K562 (cell line): ENCODE measurements around the gene CERS4. TPM values are rescaled to one million over a fixed set of nuclear protein-coding genes. Genes with fewer than 3 reads are reported as not detected.

Experiments used
- HDAC2 ChIP-seq: fragments of 450-650 bp; IDR thresholded peaks from 2 replicates; pipeline ENCODE4 v1.6.1; 2016; ENCODE audit warnings: mild to moderate bottlenecking
- HNRNPK ChIP-seq: fragments of 200-400 bp; formaldehyde crosslinking; IDR thresholded peaks from one replicate; pipeline ENCODE4 v1.6.1; 2018; ENCODE audit warnings: mild to moderate bottlenecking, low read depth, low read length; ENCODE audit not compliant: poor library complexity, severe bottlenecking
- MTA1 ChIP-seq: fragments of 450-650 bp; IDR thresholded peaks from 2 replicates; pipeline ENCODE4 v1.6.1; 2017; ENCODE audit warnings: borderline replicate concordance
- NFIX ChIP-seq: fragments of 250-450 bp; sonication (Bioruptor Pico); IDR thresholded peaks from 2 replicates; pipeline ENCODE4 v1.4.0; 2020; ENCODE audit warnings: low read depth, mild to moderate bottlenecking, moderate library complexity
- NR2C1 ChIP-seq, 2 experiments: fragments of 450-650 bp; IDR thresholded peaks; 2 replicates each; pipeline ENCODE4 v1.6.1; 2017; ENCODE audit warnings: mild to moderate bottlenecking in 2 of 2, antibody characterized with exemption in 1 of 2, inconsistent platforms in 1 of 2, missing compliant biosample characterization in 1 of 2, missing genetic modification characterization in 1 of 2
- RCOR1 ChIP-seq, 2 experiments: IDR thresholded peaks; 2 replicates each; pipeline ENCODE4 v1.6.1; 2012; ENCODE audit warnings: low read depth in 2 of 2, low read length in 2 of 2, borderline replicate concordance in 1 of 2, improper control_type of control experiment in 1 of 2
- SREBF1 ChIP-seq: fragments of 150-350 bp; IDR thresholded peaks from 2 replicates; pipeline ENCODE4 v1.6.1; 2014; ENCODE audit warnings: antibody characterized with exemption, low read depth, low read length, borderline replicate concordance
- VEZF1 ChIP-seq: fragments of 200-800 bp; sonication (Bioruptor generic); IDR thresholded peaks from 2 replicates; pipeline ENCODE4 v1.6.1; 2017; ENCODE audit warnings: missing genetic modification characterization, missing compliant biosample characterization
- ZNF407 ChIP-seq: fragments of 450-650 bp; IDR thresholded peaks from 2 replicates; pipeline ENCODE4 v1.6.1; 2016; ENCODE audit warnings: low read depth
- polyA plus RNA-seq, 8 experiments: library from polyadenylated mRNA; depleted of rRNA in 4 of 8; stranded (reverse) in 5 of 8; unstranded in 3 of 8; fragments of >200 nt; fragmentation: Nextera tagmentation in 2 of 8; fragmentation: Illumina TruSeq in 1 of 8; extraction: Ambion mirVana in 2 of 8; extraction: Trizol in 1 of 8; gene quantifications; 2 replicates each; pipeline versions ENCODE4 v1.2.1 to v1.2.3, GENCODE V29; 2011 to 2014; ENCODE audit warnings: inconsistent platforms in 1 of 8, missing spikeins in 1 of 8
- total RNA-seq, 7 experiments: library from RNA; depleted of rRNA in 6 of 7; stranded (reverse); fragments of >200 nt in 6 of 7; fragmentation: Illumina TruSeq in 2 of 7; extraction: Trizol in 2 of 7; gene quantifications; 2 replicates each; pipeline versions ENCODE4 v1.2.1 to v1.2.3, GENCODE V29; 2011 to 2021; ENCODE audit warnings: low replicate concordance in 1 of 7

Gene CERS4
- total and polyA plus RNA-seq, 9 of the 15 experiments (the other 6 are each of a cell fraction or from before 2014, with no cell fraction given), result 0.14 to 4.4 (median 2.9) TPM; not detected in 1

- peak in 1 of 2 experiments; percentile 46; a peak in 1 of 4 replicates for TF ChIP-seq RCOR1 (IDR thresholded peaks at IDR 0.05; ENCODE audit: borderline replicate concordance in 1 of 2, low read depth in 2 of 2, low read length in 2 of 2)
- TF ChIP-seq MTA1, result 0 out of 2 replicates have a peak, but pooled peaks have one; percentile 64
- TF ChIP-seq SREBF1, result no peak
- TF ChIP-seq NFIX (CRISPR knock-in tag), result no peak
- TF ChIP-seq HDAC2, result peak; percentile 69; the same call in 1 of the 2 replicates
- peak; percentile 16 for TF ChIP-seq HNRNPK
- peak; percentile 74; the same call in 1 of the 2 replicates for TF ChIP-seq ZNF407
- TF ChIP-seq VEZF1 (CRISPR knock-in tag), result peak; percentile 93
- TF ChIP-seq NR2C1 (IDR thresholded peaks at IDR 0.05), result peak; percentile 89
- TF ChIP-seq NR2C1 (tag; IDR thresholded peaks at IDR 0.05), result peak; percentile 85; the same call in 1 of the 2 replicates
These were observed at the start of gene CERS4 (continued) for GRCh38 chr19:8208922-8209461.
